ENCODE measurements around the gene RHOB. TPM values are rescaled to one million over a fixed set of nuclear protein-coding genes. Genes with fewer than 3 reads are reported as not detected.

RHOB gene
- total RNA-seq, 1 experiment from 2014 or later = 28.1 TPM

- DNase-seq (ENCODE audit: unreplicated experiment) = no peak
- ChIA-PET CTCF (interaction anchor here (0.6 to 1.4 kb wide), 4 partner anchors 25 to 155 kb away, joined by 3 to 4 read pairs (median 4); no protein-coding TSS in a partner anchor), POLR2A (interaction anchor here (0.5 kb wide), 1 partner anchor 37 kb away, joined by 3 read pairs; no protein-coding TSS in a partner anchor)
- no peaks in the 10 kb centered on the region for H3K9me3 Mint-ChIP-seq (ENCODE audit: unreplicated experiment)
- no peak for TF ChIP-seq CTCF (IDR thresholded peaks at IDR 0.05; ENCODE audit: unreplicated experiment)
- H3K4me3 Mint-ChIP-seq (ENCODE audit: unreplicated experiment) = no peak overlapping the region
- no peak overlapping the region for H3K27ac Mint-ChIP-seq (ENCODE audit: low read depth, unreplicated experiment)
- intact Hi-C loops (cut with micrococcal nuclease) = no loop called here
- peaks cover 17% of the 10 kb centered on the region for H3K4me1 Mint-ChIP-seq (ENCODE audit: insufficient read depth, unreplicated experiment)
- H3K27me3 Mint-ChIP-seq (ENCODE audit: insufficient read depth, unreplicated experiment) = no peaks in the 10 kb centered on the region
- no peaks in the 10 kb centered on the region for H3K36me3 Mint-ChIP-seq (ENCODE audit: insufficient read depth, unreplicated experiment)
- BruUV-seq (replicated peaks) = no TSS peak
Measured at GRCh38 chr2:20478961-20479360, 32.1 kb downstream of the RHOB start.

- TF ChIP-seq CTCF (IDR thresholded peaks at IDR 0.05; ENCODE audit: unreplicated experiment) = no peak
- no peaks in the 10 kb centered on the region for H3K27me3 Mint-ChIP-seq (ENCODE audit: insufficient read depth, unreplicated experiment)
- H3K36me3 Mint-ChIP-seq (ENCODE audit: insufficient read depth, unreplicated experiment) = no peaks in the 10 kb centered on the region
- ChIA-PET POLR2A (interaction anchor here (0.5 kb wide), 1 partner anchor 38 kb away, joined by 3 read pairs; no protein-coding TSS in a partner anchor), CTCF (interaction anchor here (1.2 to 1.4 kb wide), 2 partner anchors 27 to 155 kb away, joined by 4 read pairs; no protein-coding TSS in a partner anchor)
- no peak overlapping the region for H3K27ac Mint-ChIP-seq (ENCODE audit: low read depth, unreplicated experiment)
- intact Hi-C loops (cut with micrococcal nuclease) = no loop called here
- peaks cover 24% of the 10 kb centered on the region for H3K4me1 Mint-ChIP-seq (ENCODE audit: insufficient read depth, unreplicated experiment)
- H3K9me3 Mint-ChIP-seq (ENCODE audit: unreplicated experiment) = no peaks in the 10 kb centered on the region
- no peak for DNase-seq (ENCODE audit: unreplicated experiment)
- no peak overlapping the region for H3K4me3 Mint-ChIP-seq (ENCODE audit: unreplicated experiment)
- BruUV-seq (replicated peaks) = no TSS peak
Measured at GRCh38 chr2:20479835-20480234, 33.0 kb downstream of the RHOB start.

- H3K36me3 Mint-ChIP-seq (ENCODE audit: insufficient read depth, unreplicated experiment) = no peaks in the 10 kb centered on the region
- no peak for TF ChIP-seq CTCF (IDR thresholded peaks at IDR 0.05; ENCODE audit: unreplicated experiment)
- no peaks in the 10 kb centered on the region for H3K27me3 Mint-ChIP-seq (ENCODE audit: insufficient read depth, unreplicated experiment)
- intact Hi-C loops (cut with micrococcal nuclease) = no loop called here
- H3K4me1 Mint-ChIP-seq (ENCODE audit: insufficient read depth, unreplicated experiment) = peaks cover 24% of the 10 kb centered on the region
- no peaks in the 10 kb centered on the region for H3K9me3 Mint-ChIP-seq (ENCODE audit: unreplicated experiment)
- POLR2A ChIA-PET = no interaction called here
- CTCF ChIA-PET = interaction anchor here (0.6 to 0.8 kb wide), 2 partner anchors 39 to 143 kb away, joined by 3 to 6 read pairs; no protein-coding TSS in a partner anchor
- H3K27ac Mint-ChIP-seq (ENCODE audit: low read depth, unreplicated experiment) = no peak overlapping the region
- DNase-seq (ENCODE audit: unreplicated experiment) = no peak
- BruUV-seq (replicated peaks) = no TSS peak
- H3K4me3 Mint-ChIP-seq (ENCODE audit: unreplicated experiment) = no peak overlapping the region
Measured at GRCh38 chr2:20480913-20481312, 34.0 kb downstream of the RHOB start.

GRCh38 chr2:20481798-20482405 lies 35.0 kb downstream of the RHOB start:
- peaks cover 24% of the 10 kb centered on the region for H3K4me1 Mint-ChIP-seq (ENCODE audit: insufficient read depth, unreplicated experiment)
- BruUV-seq (replicated peaks) = no TSS peak
- no peaks in the 10 kb centered on the region for H3K36me3 Mint-ChIP-seq (ENCODE audit: insufficient read depth, unreplicated experiment)
- DNase-seq (ENCODE audit: unreplicated experiment) = no peak
- TF ChIP-seq CTCF (IDR thresholded peaks at IDR 0.05; ENCODE audit: unreplicated experiment) = no peak
- no peak overlapping the region for H3K4me3 Mint-ChIP-seq (ENCODE audit: unreplicated experiment)
- CTCF ChIA-PET = interaction anchor here (0.6 to 0.8 kb wide), 3 partner anchors 40 to 142 kb away, joined by 3 to 6 read pairs (median 3); no protein-coding TSS in a partner anchor
- no peaks in the 10 kb centered on the region for H3K27me3 Mint-ChIP-seq (ENCODE audit: insufficient read depth, unreplicated experiment)
- H3K9me3 Mint-ChIP-seq (ENCODE audit: unreplicated experiment) = no peaks in the 10 kb centered on the region
- H3K27ac Mint-ChIP-seq (ENCODE audit: low read depth, unreplicated experiment) = peak overlapping the region; percentile 68
- intact Hi-C loops (cut with micrococcal nuclease) = no loop called here
- POLR2A ChIA-PET = interaction anchor here (0.7 to 1.0 kb wide), 3 partner anchors 14 to 103 kb away, joined by 3 read pairs; no protein-coding TSS in a partner anchor

Data from MCF 10A (cell line).